ENCODE measurements around the gene SOWAHC.

SOWAHC gene

GRCh38 chr2:109646961-109647360 is 32.8 kb downstream of the SOWAHC start:
- DNase-seq (ENCODE audit: low read depth, low spot score): no peak

GRCh38 chr2:109647636-109648035 is 33.5 kb downstream of the SOWAHC start:
- DNase-seq (ENCODE audit: low read depth, low spot score): no peak

- DNase-seq (ENCODE audit: low read depth, low spot score): no peak
These were observed 33.9 kb downstream of the SOWAHC start for GRCh38 chr2:109648041-109648527.

- DNase-seq (ENCODE audit: low read depth, low spot score): no peak
These were observed 35.9 kb downstream of the SOWAHC start for GRCh38 chr2:109649736-109650695.

- DNase-seq (ENCODE audit: low read depth, low spot score): no peak
These were observed 40.3 kb downstream of the SOWAHC start for GRCh38 chr2:109654326-109655050.

GRCh38 chr2:109655287-109655686 is 41.1 kb downstream of the SOWAHC start:
- no peak for DNase-seq (ENCODE audit: low read depth, low spot score)

GRCh38 chr2:109659396-109660045 is 45.4 kb downstream of the SOWAHC start:
- DNase-seq (ENCODE audit: low read depth, low spot score): no peak

- no peak for DNase-seq (ENCODE audit: low read depth, low spot score)
These were observed 46.1 kb downstream of the SOWAHC start for GRCh38 chr2:109660046-109660860.

- DNase-seq (ENCODE audit: low read depth, low spot score): no peak
These were observed 48.7 kb downstream of the SOWAHC start for GRCh38 chr2:109662889-109663288.

- DNase-seq (ENCODE audit: low read depth, low spot score): no peak
These were observed 49.6 kb downstream of the SOWAHC start for GRCh38 chr2:109663721-109664120.

GRCh38 chr2:109666466-109666865 is 52.3 kb downstream of the SOWAHC start:
- DNase-seq (ENCODE audit: low read depth, low spot score): no peak

Measured in smooth muscle cell of the brain vasculature (primary cell).